GM12801 (cell line): ENCODE measurements around the gene TMEM200B.

ENCODE experiments used
- CTCF ChIP-seq: IDR thresholded peaks from one replicate; pipeline ENCODE4 v1.5.1; 2011; ENCODE audit warnings: control low read depth; ENCODE audit not compliant: insufficient read length; ENCODE audit errors: extremely low read depth

Gene TMEM200B

GRCh38 chr1:29123887-29124365, at the start of gene TMEM200B:
TMEM200B (minus strand) TSS chr1:29123903; CDS start chr1:29121828, 2,075 bp downstream.
- TF ChIP-seq CTCF = no peak

DNA sequence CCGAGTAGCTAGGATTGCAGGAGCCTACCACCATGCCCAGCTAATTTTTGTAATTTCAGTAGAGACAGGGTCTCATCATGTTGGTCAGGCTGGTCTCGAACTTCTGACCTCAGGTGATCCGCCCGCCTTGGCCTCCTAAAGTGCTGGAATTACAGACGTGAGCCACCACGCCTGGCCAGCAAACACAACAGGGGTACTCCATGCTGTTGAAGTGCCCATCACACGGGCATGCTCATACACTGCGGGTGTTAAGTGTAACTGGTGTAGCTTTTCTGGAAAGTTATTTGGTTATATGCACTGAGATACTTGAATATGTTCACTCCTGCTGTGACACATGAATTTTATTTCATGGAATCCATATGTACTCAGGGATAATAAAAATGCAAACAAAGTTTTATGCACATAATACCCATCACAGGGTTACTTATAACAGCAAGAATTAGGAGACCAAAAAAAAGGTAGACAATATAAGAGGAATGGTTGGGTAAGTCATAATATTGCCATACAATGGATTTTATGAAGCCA, 48.8 kb upstream of the TMEM200B start:
- no peak for TF ChIP-seq CTCF

DNA sequence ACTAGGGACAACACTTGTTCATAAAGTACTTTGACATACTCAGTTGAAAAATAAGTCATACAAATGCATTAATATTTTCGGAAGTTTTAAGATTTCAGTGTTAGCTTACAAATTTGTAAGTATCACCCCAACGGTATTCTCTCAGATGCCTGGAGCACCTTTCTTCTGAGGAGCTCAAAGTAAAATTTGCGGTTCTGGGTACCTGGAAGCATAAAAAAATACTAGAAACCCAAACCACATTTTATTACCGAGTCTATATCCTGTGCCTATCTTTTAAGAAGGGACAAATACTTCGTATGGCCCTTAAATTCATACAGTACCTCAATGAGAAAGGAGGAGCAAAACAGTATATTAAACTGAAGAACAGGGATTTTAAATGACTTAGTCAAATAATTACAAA, 47.8 kb upstream of the TMEM200B start:
- TF ChIP-seq CTCF = no peak

- no peak for TF ChIP-seq CTCF
Measured at GRCh38 chr1:29171089-29171488, 47.4 kb upstream of the TMEM200B start.

DNA sequence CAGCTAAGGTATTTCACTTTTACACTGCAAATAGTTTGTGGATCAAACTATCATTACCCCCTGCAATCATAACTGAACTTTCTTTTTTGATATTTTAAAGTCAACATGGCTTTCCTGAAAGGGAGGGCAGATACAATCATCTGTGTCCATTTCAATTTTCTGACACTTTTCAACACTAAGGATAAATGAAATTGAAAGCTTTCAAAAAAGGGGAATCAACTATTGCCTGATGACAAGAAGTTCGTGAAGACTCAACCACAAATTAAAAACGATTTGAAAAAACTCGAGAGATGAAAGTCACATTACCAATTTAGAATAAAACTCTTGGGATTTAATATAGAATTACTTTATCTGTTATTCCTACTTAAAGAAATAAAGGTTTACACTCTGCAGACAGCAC, 46.3 kb upstream of the TMEM200B start:
- TF ChIP-seq CTCF = no peak

- TF ChIP-seq CTCF = no peak
Measured at GRCh38 chr1:29167904-29168303, 44.2 kb upstream of the TMEM200B start.

DNA sequence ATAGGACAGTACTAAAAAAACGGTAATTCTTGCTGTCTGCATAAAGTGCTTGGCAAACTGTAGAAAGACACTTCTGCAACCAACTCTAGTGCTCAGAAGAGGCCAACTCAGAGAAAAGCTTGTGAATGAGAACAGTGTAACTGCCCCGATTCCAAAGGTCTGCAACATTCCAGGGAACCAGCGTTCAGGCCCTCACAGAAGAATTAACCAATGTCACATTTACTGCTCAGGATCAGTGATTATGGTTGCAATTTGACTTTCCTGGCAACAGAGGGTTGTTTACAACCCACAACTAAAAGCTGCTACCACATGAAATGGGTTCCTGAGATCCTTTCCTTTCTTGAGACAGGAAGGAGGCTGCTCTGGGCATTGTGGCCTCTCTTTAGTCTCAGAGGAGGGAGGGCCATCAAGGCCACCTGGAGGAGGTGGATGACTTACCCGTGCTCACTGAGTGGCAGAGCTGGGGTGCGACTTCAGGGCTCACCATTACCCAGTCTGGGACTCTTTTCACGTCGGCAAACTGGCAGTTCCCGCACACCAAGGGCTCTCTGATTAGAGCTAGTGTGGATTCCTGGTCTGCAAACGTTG, 42.7 kb upstream of the TMEM200B start:
- no peak for TF ChIP-seq CTCF
